ENCODE measurements around the gene SSBP4.
"Not testable (repeated sequence)": the region's sequence is repeated elsewhere in the genome, so short reads cannot be mapped to it uniquely, and the experiment has no call there.

The SSBP4 gene

GRCh38 chr19:18401580-18402112, 17.6 kb upstream of the SSBP4 start:
- no peaks in the 10 kb centered on the region for H3K9me3 ChIP-seq (ENCODE audit: insufficient read depth, low read length, severe bottlenecking)
- no peak overlapping the region for H3K9ac ChIP-seq (ENCODE audit: low read depth, low read length)
- no peak overlapping the region for H3K27ac ChIP-seq (ENCODE audit: low read length)
- no peaks in the 10 kb centered on the region for H3K27me3 ChIP-seq (ENCODE audit: insufficient read depth, low read length, poor library complexity)
- no peaks in the 10 kb centered on the region for H3K4me1 ChIP-seq (ENCODE audit: insufficient read depth, low read length)
- TF ChIP-seq CTCF (IDR thresholded peaks at IDR 0.05; ENCODE audit: borderline replicate concordance, extremely low read depth, low read length, poor library complexity, severe bottlenecking) (peak; percentile 39), EZH2 (IDR thresholded peaks at IDR 0.05; ENCODE audit: borderline replicate concordance, low read depth, low read length, severe bottlenecking) (no peak)
- DNase-seq (peak; percentile 45), ATAC-seq (ENCODE audit: insufficient read depth, low read depth) (peak; percentile 60)
- H2AFZ ChIP-seq (ENCODE audit: low read depth, low read length) = no peak overlapping the region
- no peak overlapping the region for H3K4me3 ChIP-seq (ENCODE audit: low read depth in 1 of 2, low read length in 2 of 2)
- no peaks in the 10 kb centered on the region for H4K20me1 ChIP-seq (ENCODE audit: insufficient read depth, low read length)
- no peaks in the 10 kb centered on the region for H3K36me3 ChIP-seq (ENCODE audit: insufficient read depth, low read length)
- no peak overlapping the region for H3K4me2 ChIP-seq (ENCODE audit: insufficient read depth, low read length)
- H3K79me2 ChIP-seq (ENCODE audit: insufficient read depth, low read length) = no peaks in the 10 kb centered on the region

GRCh38 chr19:18402455-18403248, 16.5 kb upstream of the SSBP4 start:
- not testable (repeated sequence) for ATAC-seq (ENCODE audit: insufficient read depth, low read depth); H3K79me2 ChIP-seq (ENCODE audit: insufficient read depth, low read length); H3K4me2 ChIP-seq (ENCODE audit: insufficient read depth, low read length); DNase-seq; H3K9ac ChIP-seq (ENCODE audit: low read depth, low read length); H4K20me1 ChIP-seq (ENCODE audit: insufficient read depth, low read length); H2AFZ ChIP-seq (ENCODE audit: low read depth, low read length); H3K4me3 ChIP-seq (ENCODE audit: low read depth in 1 of 2, low read length in 2 of 2); H3K9me3 ChIP-seq (ENCODE audit: insufficient read depth, low read length, severe bottlenecking); H3K27ac ChIP-seq (ENCODE audit: low read length); H3K36me3 ChIP-seq (ENCODE audit: insufficient read depth, low read length); H3K27me3 ChIP-seq (ENCODE audit: insufficient read depth, low read length, poor library complexity); H3K4me1 ChIP-seq (ENCODE audit: insufficient read depth, low read length)

GRCh38 chr19:18405754-18406153, 13.4 kb upstream of the SSBP4 start:
- not testable (repeated sequence) for H3K27me3 ChIP-seq (ENCODE audit: insufficient read depth, low read length, poor library complexity); H3K4me2 ChIP-seq (ENCODE audit: insufficient read depth, low read length); ATAC-seq (ENCODE audit: insufficient read depth, low read depth); H3K4me1 ChIP-seq (ENCODE audit: insufficient read depth, low read length); H3K36me3 ChIP-seq (ENCODE audit: insufficient read depth, low read length); H3K27ac ChIP-seq (ENCODE audit: low read length); H3K9ac ChIP-seq (ENCODE audit: low read depth, low read length); H3K79me2 ChIP-seq (ENCODE audit: insufficient read depth, low read length); H3K9me3 ChIP-seq (ENCODE audit: insufficient read depth, low read length, severe bottlenecking); H2AFZ ChIP-seq (ENCODE audit: low read depth, low read length); H4K20me1 ChIP-seq (ENCODE audit: insufficient read depth, low read length); DNase-seq; H3K4me3 ChIP-seq (ENCODE audit: low read depth in 1 of 2, low read length in 2 of 2)

- DNase-seq = no peak
Measured at GRCh38 chr19:18406749-18407148, 12.4 kb upstream of the SSBP4 start.

More at GRCh38 chr19:18406749-18407148, 12.4 kb upstream of the SSBP4 start:
- H3K4me1 ChIP-seq (ENCODE audit: insufficient read depth, low read length) = no peaks in the 10 kb centered on the region
- no peaks in the 10 kb centered on the region for H3K27me3 ChIP-seq (ENCODE audit: insufficient read depth, low read length, poor library complexity)
- TF ChIP-seq EZH2 (IDR thresholded peaks at IDR 0.05; ENCODE audit: borderline replicate concordance, low read depth, low read length, severe bottlenecking) = no peak
- no peak for TF ChIP-seq CTCF (IDR thresholded peaks at IDR 0.05; ENCODE audit: borderline replicate concordance, extremely low read depth, low read length, poor library complexity, severe bottlenecking)
- no peak overlapping the region for H3K4me2 ChIP-seq (ENCODE audit: insufficient read depth, low read length)
- H3K9ac ChIP-seq (ENCODE audit: low read depth, low read length) = no peak overlapping the region
- no peaks in the 10 kb centered on the region for H3K79me2 ChIP-seq (ENCODE audit: insufficient read depth, low read length)
- H3K9me3 ChIP-seq (ENCODE audit: insufficient read depth, low read length, severe bottlenecking) = no peaks in the 10 kb centered on the region
- H2AFZ ChIP-seq (ENCODE audit: low read depth, low read length) = no peak overlapping the region
- no peaks in the 10 kb centered on the region for H4K20me1 ChIP-seq (ENCODE audit: insufficient read depth, low read length)
- H3K36me3 ChIP-seq (ENCODE audit: insufficient read depth, low read length) = no peaks in the 10 kb centered on the region
- no peak overlapping the region for H3K27ac ChIP-seq (ENCODE audit: low read length)
- H3K4me3 ChIP-seq (ENCODE audit: low read depth in 1 of 2, low read length in 2 of 2) = no peak overlapping the region
- ATAC-seq (ENCODE audit: insufficient read depth, low read depth) = no peak
